ENCODE data around the gene FASN. TPM values are rescaled to one million over a fixed set of nuclear protein-coding genes. Genes with fewer than 3 reads are reported as not detected.
A peak's percentile ranks its signal among the peaks of the same experiment; 100 is the strongest.

Gene FASN
- total and polyA plus RNA-seq, 2 of the 13 experiments (the other 11 are each of a cell fraction or from before 2014, with no cell fraction given) = 51.7 to 101 TPM

GRCh38 chr17:82035956-82036633, 61.9 kb downstream of the FASN start (continued):
- TF ChIP-seq GLI4 (CRISPR knock-in tag; IDR thresholded peaks at IDR 0.05; ENCODE audit: borderline replicate concordance) (no peak), CEBPB (IDR thresholded peaks at IDR 0.05; ENCODE audit: borderline replicate concordance, low read depth, low read length) (no peak), MTA3 (CRISPR knock-in tag; IDR thresholded peaks at IDR 0.05) (no peak), JUND (CRISPR knock-in tag; IDR thresholded peaks at IDR 0.05) (no peak), IKZF5 (CRISPR knock-in tag; IDR thresholded peaks at IDR 0.05) (no peak), MAFG (CRISPR knock-in tag; IDR thresholded peaks at IDR 0.05) (no peak), ZNF850 (CRISPR knock-in tag; conservative IDR thresholded peaks at IDR 0.05) (no peak), TFE3 (CRISPR knock-in tag; IDR thresholded peaks at IDR 0.05) (no peak), ZNF17 (CRISPR knock-in tag; IDR thresholded peaks at IDR 0.05) (no peak), NCOA2 (CRISPR knock-in tag; IDR thresholded peaks at IDR 0.05) (no peak), MAZ (IDR thresholded peaks at IDR 0.05; ENCODE audit: borderline replicate concordance, low read depth, low read length) (no peak), MAZ (CRISPR knock-in tag; IDR thresholded peaks at IDR 0.05; ENCODE audit: low read depth) (no peak), BRD4 (CRISPR knock-in tag; IDR thresholded peaks at IDR 0.05) (0 out of 2 replicates have a peak, but pooled peaks have one; percentile 40), NAIF1 (CRISPR knock-in tag; IDR thresholded peaks at IDR 0.05; ENCODE audit: borderline replicate concordance) (no peak), ZNF782 (CRISPR knock-in tag; IDR thresholded peaks at IDR 0.05; ENCODE audit: borderline replicate concordance) (no peak), RCOR2 (CRISPR knock-in tag; IDR thresholded peaks at IDR 0.05) (no peak), ZNF737 (CRISPR knock-in tag; IDR thresholded peaks at IDR 0.05; ENCODE audit: borderline replicate concordance) (no peak), GMEB2 (CRISPR knock-in tag; IDR thresholded peaks at IDR 0.05; ENCODE audit: low read depth) (no peak), ZNF746 (CRISPR knock-in tag; IDR thresholded peaks at IDR 0.05) (no peak), MBD4 (IDR thresholded peaks at IDR 0.05; ENCODE audit: borderline replicate concordance, low read length) (no peak), ZNF225 (CRISPR knock-in tag; IDR thresholded peaks at IDR 0.05) (0 out of 2 replicates have a peak, but pooled peaks have one; percentile 32), RORA (CRISPR knock-in tag; IDR thresholded peaks at IDR 0.05) (no peak), BCL3 (CRISPR knock-in tag; IDR thresholded peaks at IDR 0.05) (0 out of 2 replicates have a peak, but pooled peaks have one; percentile 3), ZNF709 (CRISPR knock-in tag; IDR thresholded peaks at IDR 0.05) (no peak), CREBL2 (CRISPR knock-in tag; IDR thresholded peaks at IDR 0.05; ENCODE audit: borderline replicate concordance) (no peak), ZIK1 (CRISPR knock-in tag; IDR thresholded peaks at IDR 0.05; ENCODE audit: borderline replicate concordance, low read depth) (no peak), ZNF713 (CRISPR knock-in tag; IDR thresholded peaks at IDR 0.05) (no peak)

Data from HepG2 (cell line).